ENCODE measurements around the gene CALN1. TPM values are rescaled to one million over a fixed set of nuclear protein-coding genes. Genes with fewer than 3 reads are reported as not detected.

The CALN1 gene
- total RNA-seq, 1 experiment from 2014 or later, result 0.05 TPM

DNA sequence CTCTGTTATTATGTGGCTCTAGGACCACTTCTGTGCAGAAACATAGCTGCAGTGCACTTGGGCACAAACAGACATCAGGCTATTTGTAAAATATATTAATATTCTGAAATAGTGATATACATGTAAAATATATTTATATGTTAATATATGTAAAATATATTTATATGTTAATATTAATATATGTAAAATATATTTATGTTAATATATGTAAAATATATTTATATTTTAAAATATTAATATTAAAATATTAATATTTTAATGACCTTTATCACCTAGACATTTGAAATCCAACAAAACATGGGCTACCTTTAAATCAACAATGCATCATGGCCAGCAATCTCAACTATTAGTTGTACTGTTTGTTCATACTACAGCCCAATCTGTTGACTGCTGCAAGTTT is 347.2 kb downstream of the CALN1 start:
- intact Hi-C loops (cut with micrococcal nuclease; ENCODE audit: unreplicated experiment), result no loop called here
- H3K4me1 ChIP-seq (ENCODE audit: control insufficient read depth, insufficient read depth, low read length), result no peaks in the 10 kb centered on the region
- DNase-seq (ENCODE audit: low read depth, low spot score) (no peak), ATAC-seq (no peak)
- no TSS peak for BruUV-seq (replicated peaks)
- no peak overlapping the region for H3K27ac ChIP-seq (ENCODE audit: low read length)
- TF ChIP-seq POLR2AphosphoS5 (IDR thresholded peaks at IDR 0.05; ENCODE audit: low read depth, low read length) (no peak), TCF7L2 (IDR thresholded peaks at IDR 0.05; ENCODE audit: low read depth, low read length) (no peak), CTCF (IDR thresholded peaks at IDR 0.05) (no peak), SIN3A (IDR thresholded peaks at IDR 0.05; ENCODE audit: borderline replicate concordance, insufficient read depth, low read depth, low read length) (no peak)
- TF ChIP-seq, protein P1, sequence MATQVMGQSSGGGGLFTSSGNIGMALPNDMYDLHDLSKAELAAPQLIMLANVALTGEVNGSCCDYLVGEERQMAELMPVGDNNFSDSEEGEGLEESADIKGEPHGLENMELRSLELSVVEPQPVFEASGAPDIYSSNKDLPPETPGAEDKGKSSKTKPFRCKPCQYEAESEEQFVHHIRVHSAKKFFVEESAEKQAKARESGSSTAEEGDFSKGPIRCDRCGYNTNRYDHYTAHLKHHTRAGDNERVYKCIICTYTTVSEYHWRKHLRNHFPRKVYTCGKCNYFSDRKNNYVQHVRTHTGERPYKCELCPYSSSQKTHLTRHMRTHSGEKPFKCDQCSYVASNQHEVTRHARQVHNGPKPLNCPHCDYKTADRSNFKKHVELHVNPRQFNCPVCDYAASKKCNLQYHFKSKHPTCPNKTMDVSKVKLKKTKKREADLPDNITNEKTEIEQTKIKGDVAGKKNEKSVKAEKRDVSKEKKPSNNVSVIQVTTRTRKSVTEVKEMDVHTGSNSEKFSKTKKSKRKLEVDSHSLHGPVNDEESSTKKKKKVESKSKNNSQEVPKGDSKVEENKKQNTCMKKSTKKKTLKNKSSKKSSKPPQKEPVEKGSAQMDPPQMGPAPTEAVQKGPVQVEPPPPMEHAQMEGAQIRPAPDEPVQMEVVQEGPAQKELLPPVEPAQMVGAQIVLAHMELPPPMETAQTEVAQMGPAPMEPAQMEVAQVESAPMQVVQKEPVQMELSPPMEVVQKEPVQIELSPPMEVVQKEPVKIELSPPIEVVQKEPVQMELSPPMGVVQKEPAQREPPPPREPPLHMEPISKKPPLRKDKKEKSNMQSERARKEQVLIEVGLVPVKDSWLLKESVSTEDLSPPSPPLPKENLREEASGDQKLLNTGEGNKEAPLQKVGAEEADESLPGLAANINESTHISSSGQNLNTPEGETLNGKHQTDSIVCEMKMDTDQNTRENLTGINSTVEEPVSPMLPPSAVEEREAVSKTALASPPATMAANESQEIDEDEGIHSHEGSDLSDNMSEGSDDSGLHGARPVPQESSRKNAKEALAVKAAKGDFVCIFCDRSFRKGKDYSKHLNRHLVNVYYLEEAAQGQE (IDR thresholded peaks at IDR 0.05; ENCODE audit: insufficient read depth in 1 of 2, low read depth in 2 of 2, low read length in 1 of 2), result no peak
- no peaks in the 10 kb centered on the region for H3K36me3 ChIP-seq (ENCODE audit: control insufficient read depth, insufficient read depth, low read length)
- CTCF ChIA-PET, result no interaction called here
- no peak overlapping the region for H3K4me3 ChIP-seq (ENCODE audit: low read depth in 2 of 2, low read length in 2 of 2)
- POLR2A ChIA-PET, result no interaction called here
- H3K27me3 ChIP-seq (ENCODE audit: control insufficient read depth, insufficient read depth, low read length), result no peaks in the 10 kb centered on the region
- in situ Hi-C loops (cut with HindIII; ENCODE audit: low pct_unique_long_range_greater_than_20kb, low sequenced_read_pairs), result no loop called here
- no peaks in the 10 kb centered on the region for H3K9me3 ChIP-seq (ENCODE audit: control insufficient read depth, insufficient read depth, low read depth, low read length)

DNA sequence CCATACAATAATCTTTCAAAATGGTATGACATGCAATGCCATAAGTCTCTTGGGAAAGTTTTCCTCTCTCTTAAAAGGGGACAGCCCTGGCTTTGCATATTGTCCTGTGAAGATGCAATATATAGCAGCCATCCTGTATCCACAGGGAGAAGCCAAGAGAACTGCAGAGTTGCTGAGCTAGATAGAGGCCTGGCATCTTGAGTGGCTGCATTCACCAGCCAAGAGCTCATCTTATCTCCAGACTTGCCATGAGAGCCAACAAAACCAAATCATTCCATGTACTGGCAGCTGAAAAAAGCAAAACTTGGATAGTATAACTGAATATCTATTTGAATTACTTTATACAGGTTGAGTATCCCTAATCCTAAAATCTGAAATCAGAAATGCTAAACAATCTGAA is 348.8 kb downstream of the CALN1 start:
- Histone ChIP-seq H3K9me3 (ENCODE audit: control insufficient read depth, insufficient read depth, low read depth, low read length) (no peaks in the 10 kb centered on the region), H3K27me3 (ENCODE audit: control insufficient read depth, insufficient read depth, low read length) (peaks cover 2% of the 10 kb centered on the region; the same call in 1 of the 2 replicates), H3K4me1 (ENCODE audit: control insufficient read depth, insufficient read depth, low read length) (no peaks in the 10 kb centered on the region), H3K27ac (ENCODE audit: low read length) (no peak overlapping the region), H3K4me3 (ENCODE audit: low read depth in 2 of 2, low read length in 2 of 2) (no peak overlapping the region), H3K36me3 (ENCODE audit: control insufficient read depth, insufficient read depth, low read length) (no peaks in the 10 kb centered on the region)
- ATAC-seq (no peak), DNase-seq (ENCODE audit: low read depth, low spot score) (no peak)
- POLR2A ChIA-PET, result no interaction called here
- CTCF ChIA-PET, result no interaction called here
- intact Hi-C loops (cut with micrococcal nuclease; ENCODE audit: unreplicated experiment) (no loop called here), in situ Hi-C loops (cut with HindIII; ENCODE audit: low pct_unique_long_range_greater_than_20kb, low sequenced_read_pairs) (no loop called here)
- TF ChIP-seq SIN3A (IDR thresholded peaks at IDR 0.05; ENCODE audit: borderline replicate concordance, insufficient read depth, low read depth, low read length), result no peak
- TF ChIP-seq, protein P1 (IDR thresholded peaks at IDR 0.05; ENCODE audit: insufficient read depth in 1 of 2, low read depth in 2 of 2, low read length in 1 of 2), result no peak
- no peak for TF ChIP-seq TCF7L2 (IDR thresholded peaks at IDR 0.05; ENCODE audit: low read depth, low read length)
- TF ChIP-seq POLR2AphosphoS5 (IDR thresholded peaks at IDR 0.05; ENCODE audit: low read depth, low read length), result no peak
- TF ChIP-seq CTCF (IDR thresholded peaks at IDR 0.05), result no peak
- no TSS peak for BruUV-seq (replicated peaks)

Data from Panc1 (cell line).